HepG2 (cell line): Measurements from ENCODE around the gene SETD1A. TPM values are rescaled to one million over a fixed set of nuclear protein-coding genes. Genes with fewer than 3 reads are reported as not detected.

ENCODE experiments used
- ARID2 ChIP-seq: sonication (generic); formaldehyde crosslinking; IDR thresholded peaks from 2 replicates; pipeline ENCODE4 v1.8.1; 2022; ENCODE audit warnings: mild to moderate bottlenecking, missing genetic modification reagents, borderline replicate concordance
- BCL6 ChIP-seq: IDR thresholded peaks from 2 replicates; pipeline ENCODE4 v1.6.1; 2016; ENCODE audit warnings: missing genetic modification reagents, missing compliant biosample characterization
- BHLHE40 ChIP-seq: IDR thresholded peaks from 2 replicates; pipeline ENCODE4 v1.6.1; 2011; ENCODE audit warnings: low read length, improper control_type of control experiment
- CHD2 ChIP-seq: IDR thresholded peaks from 2 replicates; pipeline ENCODE4 v1.6.1; 2011; ENCODE audit warnings: low read depth, low read length, improper control_type of control experiment
- GABPB1 ChIP-seq: IDR thresholded peaks from 2 replicates; pipeline ENCODE4 v1.6.1; 2016; ENCODE audit warnings: mild to moderate bottlenecking, missing genetic modification reagents, moderate library complexity, missing compliant biosample characterization
- HOMEZ ChIP-seq: IDR thresholded peaks from 2 replicates; pipeline ENCODE4 v1.6.1; 2016; ENCODE audit warnings: low read depth
- JARID2 ChIP-seq: sonication (generic); formaldehyde crosslinking; IDR thresholded peaks from 2 replicates; pipeline ENCODE4 v1.8.1; 2023; ENCODE audit warnings: missing genetic modification reagents, inconsistent platforms; ENCODE audit not compliant: insufficient replicate concordance
- MLLT10 ChIP-seq: sonication (generic); formaldehyde crosslinking; IDR thresholded peaks from 2 replicates; pipeline ENCODE4 v1.4.0; 2020; ENCODE audit warnings: missing genetic modification reagents
- MLXIP ChIP-seq: sonication (generic); formaldehyde crosslinking; IDR thresholded peaks from 2 replicates; pipeline ENCODE4 v1.9.0; 2021; ENCODE audit warnings: missing genetic modification reagents, borderline replicate concordance
- MNT ChIP-seq: fragments of 450-650 bp; IDR thresholded peaks from 2 replicates; pipeline ENCODE4 v1.6.1; 2016
- NFE2L1 ChIP-seq: sonication (generic); formaldehyde crosslinking; IDR thresholded peaks from 2 replicates; pipeline ENCODE4 v1.4.0; 2020; ENCODE audit warnings: missing genetic modification reagents, mild to moderate bottlenecking, borderline replicate concordance
- NFKBIZ ChIP-seq: IDR thresholded peaks from 2 replicates; pipeline ENCODE4 v1.6.1; 2018; ENCODE audit warnings: missing genetic modification reagents, missing compliant biosample characterization
- RBM39 ChIP-seq: fragments of 200-400 bp; formaldehyde crosslinking; IDR thresholded peaks from one replicate; pipeline ENCODE4 v1.6.1; 2018; ENCODE audit warnings: antibody characterized with exemption, mild to moderate bottlenecking, low read depth, low read length; ENCODE audit not compliant: poor library complexity, severe bottlenecking
- RELA ChIP-seq: sonication (generic); formaldehyde crosslinking; IDR thresholded peaks from 2 replicates; pipeline ENCODE4 v1.4.0; 2020; ENCODE audit warnings: missing genetic modification reagents
- RERE ChIP-seq: IDR thresholded peaks from 2 replicates; pipeline ENCODE4 v1.6.1; 2016; ENCODE audit warnings: low read depth, missing genetic modification reagents, missing compliant biosample characterization
- ZFP36L2 ChIP-seq: sonication (generic); formaldehyde crosslinking; IDR thresholded peaks from 2 replicates; pipeline ENCODE4 v1.4.0; 2020; ENCODE audit warnings: missing genetic modification reagents
- ZNF232 ChIP-seq: sonication (generic); formaldehyde crosslinking; IDR thresholded peaks from 2 replicates; pipeline ENCODE4 v1.4.0; 2020; ENCODE audit warnings: missing genetic modification reagents, borderline replicate concordance
- ZNF326 ChIP-seq: sonication (generic); formaldehyde crosslinking; IDR thresholded peaks from 2 replicates; pipeline ENCODE4 v1.4.0; 2020; ENCODE audit warnings: missing genetic modification reagents, borderline replicate concordance
- polyA plus RNA-seq, 8 experiments: library from polyadenylated mRNA; depleted of rRNA in 3 of 8; stranded (reverse) in 7 of 8; unstranded in 1 of 8; fragments of >200 nt; fragmentation: Illumina TruSeq in 4 of 8; extraction: Trizol in 4 of 8; gene quantifications; 2 replicates each; pipeline versions ENCODE4 v1.2.1 to v1.2.3, GENCODE V29; 2011 to 2016; ENCODE audit warnings: low read depth in 4 of 8, missing spikeins in 1 of 8, mixed read lengths in 1 of 8; ENCODE audit not compliant: insufficient read depth in 1 of 8
- total RNA-seq, 5 experiments: library from RNA; depleted of rRNA; stranded (reverse); fragments of >200 nt; fragmentation: Illumina TruSeq; extraction: Trizol; gene quantifications; 2 replicates each; pipeline ENCODE4 v1.2.3, GENCODE V29; 2016; ENCODE audit warnings: low read depth in 1 of 5

SETD1A gene
- total and polyA plus RNA-seq, 2 of the 13 experiments (the other 11 are each of a cell fraction or from before 2014, with no cell fraction given): 3.8 to 5.6 TPM

- TF ChIP-seq ZFP36L2 (CRISPR knock-in tag) (no peak), GABPB1 (CRISPR knock-in tag) (peak; percentile 66), JARID2 (CRISPR knock-in tag) (no peak), ARID2 (CRISPR knock-in tag) (peak; percentile 80; the same call in 1 of the 2 replicates), MLLT10 (CRISPR knock-in tag) (no peak), MNT (peak; percentile 74), MLXIP (CRISPR knock-in tag) (no peak), ZNF326 (no peak), NFKBIZ (CRISPR knock-in tag) (no peak), ZNF232 (CRISPR knock-in tag) (no peak; the same call in 1 of the 2 replicates), BCL6 (CRISPR knock-in tag) (peak; percentile 16; the same call in 1 of the 2 replicates), HOMEZ (CRISPR knock-in tag) (0 out of 2 replicates have a peak, but pooled peaks have one; percentile 32), BHLHE40 (peak; percentile 84), NFE2L1 (CRISPR knock-in tag) (no peak), RERE (CRISPR knock-in tag) (0 out of 2 replicates have a peak, but pooled peaks have one; percentile 8), RELA (no peak; the same call in 1 of the 2 replicates), CHD2 (peak; percentile 24; the same call in 1 of the 2 replicates), RBM39 (peak; percentile 55)
These were observed 28.0 kb downstream of the SETD1A start (continued) for GRCh38 chr16:30985401-30986128.
